Prostate gland (tissue), 2 donors: Measurements from ENCODE around the gene LEKR1. TPM values are rescaled to one million over a fixed set of nuclear protein-coding genes. Genes with fewer than 3 reads are reported as not detected.

Source experiments
- DNase-seq: peaks from one replicate; pipeline ENCODE4 v3.0.0-alpha.2; 2019; ENCODE audit warnings: low spot score
- H3K27ac ChIP-seq, 2 donors: fragments of 200-600 bp; sonication (generic); 2 replicates each; pipeline ENCODE4 v1.5.1; 2017 to 2019
- H3K27me3 ChIP-seq: fragments of 200-600 bp; sonication (generic); replicated peaks from 2 replicates; pipeline ENCODE4 v1.5.1; 2019; ENCODE audit not compliant: insufficient read depth
- H3K36me3 ChIP-seq, 2 donors: fragments of 200-600 bp; sonication (generic); 1 replicate in 1 of 2; 2 replicates in 1 of 2; pipeline versions ENCODE4 v1.5.1 to v1.8.1; 2017 to 2019
- H3K4me1 ChIP-seq: fragments of 200-600 bp; sonication (generic); replicated peaks from 2 replicates; pipeline ENCODE4 v1.5.1; 2019
- H3K4me3 ChIP-seq, 2 donors: fragments of 200-600 bp; sonication (generic); 2 replicates each; pipeline ENCODE4 v1.5.1; 2017 to 2019
- H3K9me3 ChIP-seq: fragments of 200-600 bp; sonication (generic); 2 replicates; pipeline ENCODE4 v1.5.1; 2017
- POLR2A ChIP-seq: fragments of 450-650 bp; IDR thresholded peaks from one replicate; pipeline ENCODE4 v1.6.1; 2016; ENCODE audit warnings: antibody characterized with exemption, mild to moderate bottlenecking
- POLR2AphosphoS5 ChIP-seq: sonication (generic); formaldehyde crosslinking; IDR thresholded peaks from one replicate; pipeline ENCODE4 v1.6.1; 2017; ENCODE audit warnings: antibody characterized with exemption
- WGBS: methylation state at CpG from one replicate; pipeline ENCODE4 v1.1.5; 2018; 5-methylcytosine and 5-hydroxymethylcytosine counted together
- intact Hi-C: fragments of 100-400 bp; cut with DNase I; formaldehyde crosslinking; loops from one replicate; pipeline ENCODE4 v1.14.2; 2022
- total RNA-seq, 2 donors: library from RNA; depleted of rRNA; stranded (reverse); fragments of >200 nt; gene quantifications; one replicate each; pipeline ENCODE4 v1.1.0, GENCODE V29; 2016
- TF ChIP-seq, protein P1 (sequence below), 4 experiments: fragments of 200-600 bp in 2 of 4; fragments of 450-650 bp in 2 of 4; sonication (generic) in 2 of 4; IDR thresholded peaks; 1 replicate in 3 of 4; 2 replicates in 1 of 4; pipeline ENCODE4 v1.5.1; 2016 to 2019; ENCODE audit warnings: antibody characterized with exemption in 4 of 4, mild to moderate bottlenecking in 2 of 4, moderate library complexity in 2 of 4

Gene LEKR1
- total RNA-seq, 2 donors from 2014 or later = 2.2 to 4.4 TPM

DNA sequence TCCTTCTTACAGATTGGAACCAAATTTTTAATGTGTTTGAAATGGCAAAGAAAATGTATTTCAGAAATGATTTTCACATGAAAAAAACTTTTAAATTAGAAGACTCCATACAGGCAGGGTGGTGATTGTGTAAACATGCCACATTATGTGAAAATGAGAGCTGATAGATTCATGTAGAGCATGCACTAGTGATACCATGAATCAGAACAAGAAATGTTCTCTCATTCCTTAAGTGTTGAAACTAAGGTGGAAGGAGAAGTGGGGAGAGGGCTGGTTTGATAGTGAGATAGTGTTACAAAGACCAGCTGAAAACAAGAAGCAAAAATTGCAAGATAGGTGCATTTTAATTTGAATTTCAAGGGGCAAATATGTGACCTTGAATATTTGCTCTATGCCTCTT, 233.5 kb downstream of the LEKR1 start:
- Histone ChIP-seq H3K27me3 (no peaks in the 10 kb centered on the region), H3K4me1 (no peaks in the 10 kb centered on the region), H3K9me3 (no peaks in the 10 kb centered on the region), H3K27ac (no peak overlapping the region), H3K36me3 (no peaks in the 10 kb centered on the region), H3K4me3 (no peak overlapping the region)
- intact Hi-C loops = no loop called here
- no peak for TF ChIP-seq POLR2A
- TF ChIP-seq POLR2AphosphoS5 = no peak
- TF ChIP-seq, protein P1, sequence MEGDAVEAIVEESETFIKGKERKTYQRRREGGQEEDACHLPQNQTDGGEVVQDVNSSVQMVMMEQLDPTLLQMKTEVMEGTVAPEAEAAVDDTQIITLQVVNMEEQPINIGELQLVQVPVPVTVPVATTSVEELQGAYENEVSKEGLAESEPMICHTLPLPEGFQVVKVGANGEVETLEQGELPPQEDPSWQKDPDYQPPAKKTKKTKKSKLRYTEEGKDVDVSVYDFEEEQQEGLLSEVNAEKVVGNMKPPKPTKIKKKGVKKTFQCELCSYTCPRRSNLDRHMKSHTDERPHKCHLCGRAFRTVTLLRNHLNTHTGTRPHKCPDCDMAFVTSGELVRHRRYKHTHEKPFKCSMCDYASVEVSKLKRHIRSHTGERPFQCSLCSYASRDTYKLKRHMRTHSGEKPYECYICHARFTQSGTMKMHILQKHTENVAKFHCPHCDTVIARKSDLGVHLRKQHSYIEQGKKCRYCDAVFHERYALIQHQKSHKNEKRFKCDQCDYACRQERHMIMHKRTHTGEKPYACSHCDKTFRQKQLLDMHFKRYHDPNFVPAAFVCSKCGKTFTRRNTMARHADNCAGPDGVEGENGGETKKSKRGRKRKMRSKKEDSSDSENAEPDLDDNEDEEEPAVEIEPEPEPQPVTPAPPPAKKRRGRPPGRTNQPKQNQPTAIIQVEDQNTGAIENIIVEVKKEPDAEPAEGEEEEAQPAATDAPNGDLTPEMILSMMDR (IDR thresholded peaks at IDR 0.05) = no peak
- no peak for DNase-seq

DNA sequence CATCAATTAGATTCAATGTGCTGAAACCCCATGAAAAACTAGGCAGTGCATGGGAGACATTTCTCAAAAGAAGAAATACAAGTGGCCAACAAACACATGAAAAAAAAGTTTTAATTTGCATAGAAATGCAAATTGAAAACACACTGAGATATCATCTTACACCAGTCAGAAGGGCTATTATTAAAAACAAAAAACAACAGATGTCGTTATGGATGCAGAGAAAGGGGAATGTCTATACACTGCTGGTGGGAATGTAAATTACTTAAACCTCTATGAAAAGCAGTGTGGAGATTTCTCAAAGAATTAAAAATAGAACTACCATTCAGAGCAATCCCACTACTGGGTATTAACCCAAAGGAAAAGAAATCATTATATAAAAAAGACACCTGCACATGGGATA, 235.1 kb downstream of the LEKR1 start:
- WGBS = 88% methylated on average over 1 of the region's 1 CpG
- no peak for TF ChIP-seq POLR2A
- TF ChIP-seq, protein P1 (IDR thresholded peaks at IDR 0.05) = no peak
- Histone ChIP-seq H3K27ac (no peak overlapping the region), H3K36me3 (no peaks in the 10 kb centered on the region), H3K9me3 (no peaks in the 10 kb centered on the region), H3K4me3 (no peak overlapping the region), H3K4me1 (no peaks in the 10 kb centered on the region), H3K27me3 (no peaks in the 10 kb centered on the region)
- intact Hi-C loops = no loop called here
- no peak for DNase-seq

DNA sequence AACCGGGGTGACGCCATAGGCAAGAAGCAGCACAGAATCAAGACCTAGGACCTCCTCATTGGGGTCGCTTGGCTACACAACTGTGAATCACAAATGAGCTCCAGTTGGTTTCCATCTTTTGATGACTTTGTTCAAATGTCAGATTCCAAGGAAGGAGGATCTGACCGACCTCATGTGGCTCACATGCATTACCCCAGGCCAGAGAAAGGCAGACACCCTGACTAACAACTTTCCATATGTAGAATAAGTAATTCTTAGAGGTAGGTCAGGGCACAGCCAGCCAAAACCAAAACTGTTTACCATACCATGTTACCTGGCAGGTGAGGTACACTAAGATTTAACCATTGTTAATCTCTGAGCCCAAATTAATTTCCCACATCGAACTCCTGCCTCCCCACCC, 237.3 kb downstream of the LEKR1 start:
- Histone ChIP-seq H3K27ac (no peak overlapping the region), H3K36me3 (no peaks in the 10 kb centered on the region), H3K4me1 (no peaks in the 10 kb centered on the region), H3K27me3 (no peaks in the 10 kb centered on the region), H3K4me3 (no peak overlapping the region), H3K9me3 (no peaks in the 10 kb centered on the region)
- TF ChIP-seq, protein P1 (IDR thresholded peaks at IDR 0.05) = no peak
- TF ChIP-seq POLR2AphosphoS5 = no peak
- TF ChIP-seq POLR2A = no peak
- intact Hi-C loops = no loop called here
- WGBS = 79% methylated on average over 5 of the region's 5 CpGs
- DNase-seq = no peak

DNA sequence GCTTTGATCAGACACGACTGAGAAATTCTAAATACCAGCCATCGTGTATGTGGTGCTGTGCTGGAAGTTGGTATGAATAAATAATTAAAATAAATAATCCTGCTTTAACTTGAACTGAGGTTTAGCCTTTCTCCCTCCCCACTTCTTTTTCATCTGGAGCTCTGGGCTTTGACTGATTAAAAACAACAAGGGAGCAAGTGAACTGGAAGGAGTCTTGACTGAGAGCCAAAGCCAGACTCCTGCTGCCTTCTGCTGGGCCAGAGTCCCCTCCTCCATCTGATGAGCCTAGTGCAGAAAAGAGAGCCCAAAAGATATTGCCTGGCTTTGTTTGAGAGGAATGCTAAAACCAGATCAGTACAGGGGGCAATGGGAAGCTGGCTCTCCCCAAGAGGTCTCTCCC, 237.8 kb downstream of the LEKR1 start:
- no peak overlapping the region for H3K4me3 ChIP-seq
- TF ChIP-seq, protein P1 (IDR thresholded peaks at IDR 0.05) = no peak
- no peak for TF ChIP-seq POLR2AphosphoS5
- TF ChIP-seq POLR2A = no peak
- no peaks in the 10 kb centered on the region for H3K27me3 ChIP-seq
- intact Hi-C loops = no loop called here
- H3K36me3 ChIP-seq = no peaks in the 10 kb centered on the region
- no peak overlapping the region for H3K27ac ChIP-seq
- no peaks in the 10 kb centered on the region for H3K9me3 ChIP-seq
- DNase-seq = no peak
- no peaks in the 10 kb centered on the region for H3K4me1 ChIP-seq
- WGBS = 38% methylated on average over 2 of the region's 2 CpGs

DNA sequence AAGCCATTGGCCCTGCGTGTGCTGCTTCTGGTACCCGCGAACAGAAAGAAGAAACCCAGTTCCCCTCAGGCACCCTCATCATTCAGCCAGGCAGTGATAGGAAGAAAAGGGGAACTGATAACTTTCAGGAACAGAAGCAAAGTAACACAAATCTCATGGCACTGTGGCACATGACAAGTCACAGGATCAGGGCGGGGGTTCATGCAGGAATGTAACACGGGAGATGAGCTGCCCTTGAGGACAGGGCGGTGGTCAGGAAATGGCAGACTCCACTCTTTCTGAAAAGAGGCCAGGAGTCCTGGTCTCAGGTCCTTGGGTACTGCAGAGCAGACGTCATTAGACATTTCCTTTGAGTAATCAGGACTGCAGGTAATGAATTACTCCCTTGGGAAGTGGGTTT, 238.2 kb downstream of the LEKR1 start:
- Histone ChIP-seq H3K36me3 (no peaks in the 10 kb centered on the region), H3K4me3 (no peak overlapping the region), H3K4me1 (no peaks in the 10 kb centered on the region), H3K27ac (no peak overlapping the region), H3K27me3 (no peaks in the 10 kb centered on the region), H3K9me3 (no peaks in the 10 kb centered on the region)
- 85% methylated on average over 7 of the region's 7 CpGs for WGBS
- intact Hi-C loops = no loop called here
- no peak for DNase-seq
- no peak for TF ChIP-seq POLR2AphosphoS5
- TF ChIP-seq, protein P1 (IDR thresholded peaks at IDR 0.05) = no peak
- no peak for TF ChIP-seq POLR2A
